Transverse colon (tissue), 4 donors: ENCODE data around the gene CLEC2D. TPM values are rescaled to one million over a fixed set of nuclear protein-coding genes. Genes with fewer than 3 reads are reported as not detected.

Experiments
- DNase-seq: peaks from one replicate; pipeline ENCODE4 v3.0.0-alpha.2; 2019
- H3K27ac ChIP-seq, 4 donors: fragments of 200-600 bp; sonication (generic); 2 replicates each; pipeline ENCODE4 v1.5.1; 2016 to 2018; ENCODE audit warnings: inconsistent platforms in 4 of 4
- H3K27me3 ChIP-seq: fragments of 200-600 bp; sonication (generic); 2 replicates; pipeline ENCODE4 v1.5.1; 2017; ENCODE audit warnings: inconsistent platforms
- H3K36me3 ChIP-seq, 4 donors: fragments of 200-600 bp; sonication (generic); 2 replicates each; pipeline ENCODE4 v1.5.1; 2017 to 2019; ENCODE audit warnings: inconsistent platforms in 4 of 4
- H3K4me1 ChIP-seq, 4 donors: fragments of 200-600 bp; sonication (generic); 2 replicates each; pipeline ENCODE4 v1.5.1; 2017 to 2020; ENCODE audit warnings: inconsistent platforms in 4 of 4
- H3K4me3 ChIP-seq, 4 donors: fragments of 200-600 bp; sonication (generic); 1 replicate in 1 of 4; 2 replicates in 3 of 4; pipeline versions ENCODE4 v1.5.1 to v1.6.1; 2017 to 2019; ENCODE audit warnings: inconsistent platforms in 4 of 4
- H3K9me3 ChIP-seq, 2 donors: fragments of 200-600 bp; sonication (generic); 2 replicates each; pipeline ENCODE4 v1.5.1; 2017 to 2019; ENCODE audit warnings: inconsistent platforms in 2 of 2
- CTCF ChIP-seq, 5 experiments: fragments of 200-600 bp in 3 of 5; fragments of 450-650 bp in 2 of 5; sonication (generic) in 3 of 5; IDR thresholded peaks; 1 replicate in 2 of 5; 2 replicates in 3 of 5; pipeline ENCODE4 v1.5.1; 2016 to 2017; ENCODE audit warnings: antibody characterized with exemption in 5 of 5, inconsistent platforms in 3 of 5, mild to moderate bottlenecking in 2 of 5, moderate library complexity in 1 of 5
- EP300 ChIP-seq: sonication (generic); formaldehyde crosslinking; IDR thresholded peaks from one replicate; pipeline ENCODE4 v1.6.1; 2017; ENCODE audit warnings: antibody characterized with exemption, low read depth
- POLR2A ChIP-seq: fragments of 450-650 bp; IDR thresholded peaks from one replicate; pipeline ENCODE4 v1.6.1; 2016; ENCODE audit warnings: antibody characterized with exemption, mild to moderate bottlenecking, moderate library complexity
- POLR2AphosphoS5 ChIP-seq, 3 donors: sonication (generic); formaldehyde crosslinking; IDR thresholded peaks; one replicate each; pipeline ENCODE4 v1.6.1; 2016; ENCODE audit warnings: antibody characterized with exemption in 3 of 3
- WGBS, 2 donors: methylation state at CpG; one replicate each; pipeline ENCODE4 v1.1.5; 2018; ENCODE audit warnings: low coverage in 1 of 2; 5-methylcytosine and 5-hydroxymethylcytosine counted together
- in situ Hi-C, 4 donors: fragments of 200-750 bp; cut with MboI; loops; one replicate each; pipeline versions ENCODE4 v1.15.0 to v1.15.1; 2017; ENCODE audit warnings: low sequenced_read_pairs in 3 of 4, low pct_ligation_motif_present in 1 of 4, low pct_unique_long_range_greater_than_20kb in 1 of 4
- intact Hi-C: fragments of 100-400 bp; cut with DNase I; formaldehyde crosslinking; loops from one replicate; pipeline ENCODE4 v1.15.1; 2023; ENCODE audit warnings: low total_unique reads
- total RNA-seq, 4 donors: library from RNA; depleted of rRNA; stranded (reverse); fragments of >200 nt; gene quantifications; one replicate each; pipeline ENCODE4 v1.1.0, GENCODE V29; 2016

Gene CLEC2D
- total RNA-seq, 4 donors from 2014 or later: 5.4 to 23.3 (median 9.3) TPM

- intact Hi-C loops (no loop called here), in situ Hi-C loops (no loop called here)
- Histone ChIP-seq H3K4me3 (no peak overlapping the region), H3K4me1 (no peaks in the 10 kb centered on the region), H3K9me3 (no peaks in the 10 kb centered on the region), H3K36me3 (no peaks in the 10 kb centered on the region), H3K27ac (peak overlapping the region in 3 of 4 donors; percentile 47 to 54 (median 53)), H3K27me3 (no peaks in the 10 kb centered on the region)
- 71 to 79% methylated on average over 6 of the region's 6 CpGs for WGBS, 2 donors
- no peak for DNase-seq
- TF ChIP-seq POLR2A (no peak), CTCF (IDR thresholded peaks at IDR 0.05) (no peak), EP300 (no peak), POLR2AphosphoS5 (IDR thresholded peaks at IDR 0.05) (no peak)
Measured at GRCh38 chr12:9730591-9730990, 61.1 kb downstream of the CLEC2D start.

GRCh38 chr12:9731393-9731792, 61.9 kb downstream of the CLEC2D start:
- in situ Hi-C loops: no loop called here
- H3K9me3 ChIP-seq: no peaks in the 10 kb centered on the region
- TF ChIP-seq CTCF (IDR thresholded peaks at IDR 0.05) (no peak), POLR2A (no peak), POLR2AphosphoS5 (IDR thresholded peaks at IDR 0.05) (no peak), EP300 (no peak)
- no peak for DNase-seq
- WGBS, 2 donors: 69% methylated on average over 6 of the region's 6 CpGs
- H3K4me3 ChIP-seq: no peak overlapping the region
- H3K27me3 ChIP-seq: no peaks in the 10 kb centered on the region
- no peaks in the 10 kb centered on the region for H3K4me1 ChIP-seq
- H3K36me3 ChIP-seq: no peaks in the 10 kb centered on the region
- intact Hi-C loops: no loop called here
- H3K27ac ChIP-seq: peak overlapping the region; percentile 46 to 54 (median 50)

- Histone ChIP-seq H3K9me3 (no peaks in the 10 kb centered on the region), H3K4me3 (no peak overlapping the region), H3K27ac (peak overlapping the region; percentile 46 to 54 (median 50)), H3K4me1 (peaks cover 0 to 2% (median 0%) of the 10 kb centered on the region in 4 donors), H3K36me3 (no peaks in the 10 kb centered on the region), H3K27me3 (no peaks in the 10 kb centered on the region)
- TF ChIP-seq POLR2AphosphoS5 (IDR thresholded peaks at IDR 0.05) (no peak), CTCF (IDR thresholded peaks at IDR 0.05) (no peak), EP300 (no peak), POLR2A (no peak)
- in situ Hi-C loops: no loop called here
- intact Hi-C loops: no loop called here
- no peak for DNase-seq
- WGBS, 2 donors: 64 to 76% methylated on average over 2 of the region's 2 CpGs
Measured at GRCh38 chr12:9731797-9732196, 62.3 kb downstream of the CLEC2D start.

- H3K4me1 ChIP-seq: peaks cover 0 to 12% (median 4%) of the 10 kb centered on the region in 4 donors
- H3K4me3 ChIP-seq: no peak within 1 kb of the TSS
- in situ Hi-C loops: no loop called here
- intact Hi-C loops: no loop called here
- TF ChIP-seq EP300 (no peak), CTCF (IDR thresholded peaks at IDR 0.05) (no peak), POLR2A (no peak), POLR2AphosphoS5 (IDR thresholded peaks at IDR 0.05) (no peak)
- DNase-seq: no peak
- 68 to 76% methylated on average over 8 of the region's 8 CpGs for WGBS, 2 donors
- peak within 1 kb of the TSS; percentile 46 to 54 (median 50) for H3K27ac ChIP-seq
- no peaks in the 10 kb centered on the region for H3K36me3 ChIP-seq
- H3K9me3 ChIP-seq: no peaks in the 10 kb centered on the region
- no peaks in the 10 kb centered on the region for H3K27me3 ChIP-seq
Measured at GRCh38 chr12:9732921-9733461, 63.5 kb downstream of the CLEC2D start, which contains the start of gene CLECL1. CLECL1 (minus strand) TSS chr12:9733097.
